Breast epithelium (tissue), 4 donors: Measurements from ENCODE around the gene AFF3. TPM values are rescaled to one million over a fixed set of nuclear protein-coding genes. Genes with fewer than 3 reads are reported as not detected.
"Not testable (repeated sequence)": the region's sequence is repeated elsewhere in the genome, so short reads cannot be mapped to it uniquely, and the experiment has no call there.

Experiments used
- DNase-seq, 2 donors: peaks; one replicate each; pipeline ENCODE4 v3.0.0-alpha.2; 2019; ENCODE audit warnings: low spot score in 2 of 2
- H3K27ac ChIP-seq, 2 donors: fragments of 200-600 bp; sonication (generic) in 1 of 2; one replicate each; pipeline ENCODE4 v1.5.1; 2016 to 2019; ENCODE audit warnings: mild to moderate bottlenecking in 1 of 2
- H3K27me3 ChIP-seq, 2 donors: fragments of 200-600 bp; sonication (generic) in 1 of 2; one replicate each; pipeline versions ENCODE4 v1.5.1 to v1.6.0; 2017 to 2019; ENCODE audit warnings: control low read depth in 1 of 2, mild to moderate bottlenecking in 1 of 2
- H3K36me3 ChIP-seq: fragments of 200-600 bp; one replicate; pipeline ENCODE4 v1.5.1; 2019
- H3K4me1 ChIP-seq, 2 donors: fragments of 200-600 bp; sonication (generic); one replicate each; pipeline ENCODE4 v1.5.1; 2016 to 2019; ENCODE audit warnings: control low read depth in 1 of 2
- H3K4me3 ChIP-seq, 3 donors: fragments of 200-600 bp; sonication (generic); 1 replicate in 2 of 3; 2 replicates in 1 of 3; pipeline ENCODE4 v1.5.1; 2016 to 2019; ENCODE audit warnings: mild to moderate bottlenecking in 3 of 3, moderate library complexity in 2 of 3
- H3K9me3 ChIP-seq, 2 donors: fragments of 200-600 bp; sonication (generic) in 1 of 2; one replicate each; pipeline ENCODE4 v1.5.1; 2016 to 2019; ENCODE audit warnings: control low read depth in 1 of 2
- POLR2A ChIP-seq: fragments of 450-650 bp; IDR thresholded peaks from one replicate; pipeline ENCODE4 v1.6.1; 2016; ENCODE audit warnings: antibody characterized with exemption, mild to moderate bottlenecking, moderate library complexity
- POLR2AphosphoS5 ChIP-seq, 3 donors: sonication (generic); formaldehyde crosslinking; IDR thresholded peaks; one replicate each; pipeline ENCODE4 v1.6.1; 2017; ENCODE audit warnings: antibody characterized with exemption in 3 of 3
- intact Hi-C: fragments of 100-400 bp; cut with DNase I; formaldehyde crosslinking; loops from one replicate; pipeline ENCODE4 v1.15.1; 2023; ENCODE audit warnings: low total_unique reads
- total RNA-seq, 3 donors: library from RNA; depleted of rRNA; stranded (reverse); fragments of >200 nt; gene quantifications; one replicate each; pipeline ENCODE4 v1.1.0, GENCODE V29; 2016
- TF ChIP-seq, protein P1 (sequence below), 3 donors: fragments of 450-650 bp; IDR thresholded peaks; one replicate each; pipeline ENCODE4 v1.5.1; 2016 to 2017; ENCODE audit warnings: antibody characterized with exemption in 3 of 3, mild to moderate bottlenecking in 3 of 3, moderate library complexity in 3 of 3

Gene AFF3
- total RNA-seq, 3 donors from 2014 or later = 8.2 to 116 (median 63.6) TPM

- H3K4me3 ChIP-seq, H3K27me3 ChIP-seq, H3K4me1 ChIP-seq, H3K36me3 ChIP-seq, intact Hi-C loops, H3K9me3 ChIP-seq, DNase-seq, H3K27ac ChIP-seq: not testable (repeated sequence)
Observed at GRCh38 chr2:100097611-100098294, 44.6 kb downstream of the AFF3 start.

DNA sequence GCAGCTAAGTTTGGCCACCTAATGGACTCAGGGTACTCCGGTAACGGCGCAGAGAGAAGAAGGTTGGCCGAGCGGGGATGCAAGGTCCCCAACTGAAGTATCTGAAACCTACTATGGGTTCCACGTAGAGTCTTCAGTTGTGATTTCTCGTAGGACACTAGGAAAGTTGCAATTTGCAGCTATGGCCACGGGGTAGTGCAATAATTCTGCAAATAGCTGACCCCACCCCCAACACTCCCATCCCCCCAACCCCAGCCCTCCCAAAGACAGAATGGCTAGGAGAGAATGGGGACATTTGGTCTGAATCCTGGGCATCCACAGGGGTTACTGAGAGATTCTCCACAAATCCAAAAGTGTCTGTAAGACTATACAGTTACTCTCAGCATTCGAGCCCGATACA lies 46.5 kb downstream of the AFF3 start:
- H3K4me3 ChIP-seq, intact Hi-C loops, H3K36me3 ChIP-seq: not testable (repeated sequence)

GRCh38 chr2:100091807-100092206 lies 50.6 kb downstream of the AFF3 start:
- H3K4me1 ChIP-seq, H3K27me3 ChIP-seq, H3K9me3 ChIP-seq, H3K27ac ChIP-seq, H3K4me3 ChIP-seq, H3K36me3 ChIP-seq, DNase-seq, intact Hi-C loops: not testable (repeated sequence)

More for the DNA sequence above, 46.5 kb downstream of the AFF3 start:
- not testable (repeated sequence) for H3K27ac ChIP-seq, H3K9me3 ChIP-seq, H3K4me1 ChIP-seq, DNase-seq, H3K27me3 ChIP-seq

- H3K36me3 ChIP-seq, H3K27me3 ChIP-seq, intact Hi-C loops, H3K9me3 ChIP-seq, DNase-seq, H3K4me3 ChIP-seq, H3K27ac ChIP-seq, H3K4me1 ChIP-seq: not testable (repeated sequence)
Observed at GRCh38 chr2:100085744-100086143, 56.6 kb downstream of the AFF3 start.

DNA sequence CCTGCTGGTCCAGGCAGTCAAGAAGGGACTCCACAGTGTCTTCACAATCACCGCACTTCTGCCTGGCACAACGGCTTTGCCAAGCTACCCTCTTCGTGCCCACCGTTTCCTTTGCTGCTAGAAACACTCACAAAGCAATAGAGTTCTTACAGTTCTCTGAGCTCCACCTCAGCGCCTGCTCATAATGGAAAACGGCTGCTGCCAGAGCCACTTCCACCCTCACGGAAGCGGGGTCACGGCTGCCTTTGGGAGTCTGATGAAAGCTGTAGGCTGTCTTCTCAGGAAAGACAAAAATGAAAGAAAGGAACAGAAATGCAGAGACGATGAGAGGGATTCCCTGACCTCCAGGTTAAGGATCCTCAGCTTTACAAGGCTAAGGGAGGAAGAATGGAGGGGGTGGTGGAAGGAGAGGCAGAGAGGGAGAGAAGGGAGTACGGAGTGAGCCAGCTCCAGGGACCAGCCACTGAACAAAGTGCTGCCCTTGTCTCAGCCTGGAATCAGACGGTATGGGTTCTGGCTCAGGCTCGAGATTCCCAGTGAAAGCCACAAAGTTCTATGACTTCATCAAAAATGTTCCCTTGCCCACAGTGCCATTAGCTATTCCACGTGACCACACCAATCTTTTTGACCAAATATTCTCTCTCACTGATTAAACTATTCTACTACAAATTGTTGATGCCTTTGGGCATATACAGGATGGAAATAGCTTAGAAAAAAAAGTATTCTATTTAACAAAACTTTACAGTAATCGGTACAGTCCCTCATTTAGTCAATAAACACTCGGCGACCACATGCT lies 58.8 kb downstream of the AFF3 start:
- H3K4me1 ChIP-seq, H3K27me3 ChIP-seq, H3K9me3 ChIP-seq, intact Hi-C loops, DNase-seq, H3K36me3 ChIP-seq: not testable (repeated sequence)
- Histone ChIP-seq H3K4me3 (peak overlapping the region in 2 of 3 donors; percentile 8 to 19), H3K27ac (peak overlapping the region; percentile 77 to 80)

- H3K9me3 ChIP-seq, H3K36me3 ChIP-seq, H3K27me3 ChIP-seq, intact Hi-C loops, H3K4me3 ChIP-seq, H3K4me1 ChIP-seq, DNase-seq: not testable (repeated sequence)
- peak overlapping the region; percentile 77 to 80 for H3K27ac ChIP-seq
Observed at GRCh38 chr2:100082302-100082978, 60.0 kb downstream of the AFF3 start.

DNA sequence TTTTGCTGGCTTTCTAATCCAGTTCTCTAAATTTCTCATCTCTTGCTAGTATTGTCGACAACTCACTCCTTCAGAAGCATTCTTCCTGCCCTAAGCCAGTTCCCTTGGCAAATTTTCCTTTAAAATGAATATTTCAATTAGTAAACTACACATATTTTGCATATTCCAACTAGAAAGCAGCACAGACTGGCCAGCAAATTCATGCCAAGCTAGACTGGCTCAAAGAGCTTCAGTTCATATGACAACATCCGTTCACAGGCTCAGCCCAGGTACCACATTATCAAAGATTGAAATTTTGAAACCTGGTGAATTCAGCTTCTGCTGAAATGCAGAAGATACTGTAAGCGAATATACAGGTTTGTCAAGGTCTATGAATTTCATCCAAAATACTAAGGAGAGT lies 64.5 kb downstream of the AFF3 start:
- DNase-seq = no peak
- intact Hi-C loops = no loop called here
- TF ChIP-seq POLR2A (no peak), POLR2AphosphoS5 (IDR thresholded peaks at IDR 0.05) (no peak)
- TF ChIP-seq, protein P1, sequence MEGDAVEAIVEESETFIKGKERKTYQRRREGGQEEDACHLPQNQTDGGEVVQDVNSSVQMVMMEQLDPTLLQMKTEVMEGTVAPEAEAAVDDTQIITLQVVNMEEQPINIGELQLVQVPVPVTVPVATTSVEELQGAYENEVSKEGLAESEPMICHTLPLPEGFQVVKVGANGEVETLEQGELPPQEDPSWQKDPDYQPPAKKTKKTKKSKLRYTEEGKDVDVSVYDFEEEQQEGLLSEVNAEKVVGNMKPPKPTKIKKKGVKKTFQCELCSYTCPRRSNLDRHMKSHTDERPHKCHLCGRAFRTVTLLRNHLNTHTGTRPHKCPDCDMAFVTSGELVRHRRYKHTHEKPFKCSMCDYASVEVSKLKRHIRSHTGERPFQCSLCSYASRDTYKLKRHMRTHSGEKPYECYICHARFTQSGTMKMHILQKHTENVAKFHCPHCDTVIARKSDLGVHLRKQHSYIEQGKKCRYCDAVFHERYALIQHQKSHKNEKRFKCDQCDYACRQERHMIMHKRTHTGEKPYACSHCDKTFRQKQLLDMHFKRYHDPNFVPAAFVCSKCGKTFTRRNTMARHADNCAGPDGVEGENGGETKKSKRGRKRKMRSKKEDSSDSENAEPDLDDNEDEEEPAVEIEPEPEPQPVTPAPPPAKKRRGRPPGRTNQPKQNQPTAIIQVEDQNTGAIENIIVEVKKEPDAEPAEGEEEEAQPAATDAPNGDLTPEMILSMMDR (IDR thresholded peaks at IDR 0.05) = no peak
- H3K9me3 ChIP-seq = no peaks in the 10 kb centered on the region
- no peak overlapping the region for H3K27ac ChIP-seq
- no peak overlapping the region for H3K4me3 ChIP-seq
- H3K4me1 ChIP-seq = no peaks in the 10 kb centered on the region
- no peaks in the 10 kb centered on the region for H3K36me3 ChIP-seq
- no peaks in the 10 kb centered on the region for H3K27me3 ChIP-seq

- no peaks in the 10 kb centered on the region for H3K4me1 ChIP-seq
- DNase-seq = no peak
- H3K36me3 ChIP-seq = no peaks in the 10 kb centered on the region
- no peak overlapping the region for H3K4me3 ChIP-seq
- H3K27ac ChIP-seq = no peak overlapping the region
- intact Hi-C loops = no loop called here
- no peak for TF ChIP-seq POLR2A
- TF ChIP-seq, protein P1 (IDR thresholded peaks at IDR 0.05) = no peak
- no peak for TF ChIP-seq POLR2AphosphoS5 (IDR thresholded peaks at IDR 0.05)
- no peaks in the 10 kb centered on the region for H3K9me3 ChIP-seq
- no peaks in the 10 kb centered on the region for H3K27me3 ChIP-seq
Observed at GRCh38 chr2:100077456-100077855, 64.9 kb downstream of the AFF3 start.
